ENCODE data around the gene KIF26B.

KIF26B gene

GRCh38 chr1:245609354-245610150, 454.8 kb downstream of the KIF26B start:
- DNase-seq: no peak

GRCh38 chr1:245611251-245611650, 456.5 kb downstream of the KIF26B start:
- DNase-seq: no peak

- no peak for DNase-seq
Measured at GRCh38 chr1:245614476-245614875, 459.7 kb downstream of the KIF26B start.

- no peak for DNase-seq
Measured at GRCh38 chr1:245615001-245615400, 460.2 kb downstream of the KIF26B start.

- DNase-seq: no peak
Measured at GRCh38 chr1:245621589-245621988, 466.8 kb downstream of the KIF26B start.

- DNase-seq: no peak
Measured at GRCh38 chr1:245622332-245623014, 467.7 kb downstream of the KIF26B start.

GRCh38 chr1:245641384-245641783, 486.6 kb downstream of the KIF26B start:
- no peak for DNase-seq

- no peak for DNase-seq
Measured at GRCh38 chr1:245645406-245645805, 490.6 kb downstream of the KIF26B start.

GRCh38 chr1:245645894-245646293, 491.1 kb downstream of the KIF26B start:
- no peak for DNase-seq

- no peak for DNase-seq
Measured at GRCh38 chr1:245648749-245649522, 494.2 kb downstream of the KIF26B start.

GRCh38 chr1:245649666-245650065, 494.9 kb downstream of the KIF26B start:
- no peak for DNase-seq

GRCh38 chr1:245650441-245650960, 495.7 kb downstream of the KIF26B start:
- DNase-seq: no peak

- no peak for DNase-seq
Measured at GRCh38 chr1:245651093-245651492, 496.3 kb downstream of the KIF26B start.

- no peak for DNase-seq
Measured at GRCh38 chr1:245652116-245652515, 497.3 kb downstream of the KIF26B start.

- DNase-seq: no peak
Measured at GRCh38 chr1:245652660-245653427, 498.1 kb downstream of the KIF26B start.

GRCh38 chr1:245654460-245655050, 499.8 kb downstream of the KIF26B start:
- DNase-seq: no peak

- no peak for DNase-seq
Measured at GRCh38 chr1:245656189-245656717, 501.5 kb downstream of the KIF26B start.

- DNase-seq: no peak
Measured at GRCh38 chr1:245657371-245657770, 502.6 kb downstream of the KIF26B start.

- no peak for DNase-seq
Measured at GRCh38 chr1:245663373-245663772, 508.6 kb downstream of the KIF26B start.

GRCh38 chr1:245663841-245664240, 509.1 kb downstream of the KIF26B start:
- no peak for DNase-seq

- DNase-seq: no peak
Measured at GRCh38 chr1:245666412-245666811, 511.6 kb downstream of the KIF26B start.

GRCh38 chr1:245671349-245671748, 516.6 kb downstream of the KIF26B start:
- no peak for DNase-seq

All from activated CD4-positive, alpha-beta T cell treated with anti-CD3 and anti-CD28 coated beads, Interleukin-2, amount 50 U/mL, for 4 hours (primary cell).